Measurements from ENCODE around the gene WDR93.

DNA sequence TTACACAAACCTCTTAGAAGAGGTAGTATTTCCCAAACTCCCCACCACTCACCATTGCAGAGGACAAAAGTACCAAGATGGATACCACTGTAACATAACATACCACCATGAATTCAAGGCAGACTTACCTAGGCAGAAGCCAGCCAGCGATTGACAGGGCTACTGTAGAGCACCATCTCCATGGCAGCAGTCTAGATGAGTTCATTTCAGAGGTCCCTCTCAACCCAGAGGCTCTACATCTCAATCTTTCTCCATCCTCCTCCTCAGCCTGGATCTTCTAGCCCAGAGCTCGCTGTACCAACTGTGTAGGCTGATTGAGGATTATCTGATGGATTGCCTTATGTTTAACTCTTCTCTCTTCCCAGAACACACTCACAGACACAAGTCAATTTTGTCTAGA lies 9.5 kb upstream of the WDR93 start:
- TF ChIP-seq PAX5 (IDR thresholded peaks at IDR 0.05; ENCODE audit: insufficient read depth, low read length, severe bottlenecking), result no peak
- no peak for TF ChIP-seq TAF1 (IDR thresholded peaks at IDR 0.05; ENCODE audit: low read depth, low read length)
- TF ChIP-seq POLR2AphosphoS5 (IDR thresholded peaks at IDR 0.05; ENCODE audit: low read depth, low read length), result no peak
- TF ChIP-seq POLR2A (IDR thresholded peaks at IDR 0.05; ENCODE audit: low read depth, low read length), result no peak
- TF ChIP-seq SPI1 (IDR thresholded peaks at IDR 0.05; ENCODE audit: low read depth, low read length), result no peak
